ENCODE results near the gene FAT1.

DNA sequence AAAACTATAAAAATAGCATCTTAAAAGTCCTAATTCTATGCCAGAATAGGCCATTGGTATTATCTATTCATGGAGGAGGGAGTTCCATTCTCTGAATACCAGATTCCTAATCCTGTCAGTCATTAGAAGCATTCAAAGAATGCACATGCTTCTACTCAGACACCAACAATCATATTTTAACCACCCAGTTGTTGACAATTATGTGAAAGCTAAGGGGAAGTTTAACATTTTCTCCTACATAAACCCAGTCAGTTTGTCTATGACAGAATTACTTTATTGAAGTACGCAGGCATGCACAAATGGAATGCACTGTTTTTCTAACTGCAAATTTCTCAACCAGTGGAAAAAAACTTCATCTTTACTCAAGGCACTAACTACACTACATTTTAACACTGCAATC, 98.7 kb downstream of the FAT1 start:
- TF ChIP-seq, protein P1, sequence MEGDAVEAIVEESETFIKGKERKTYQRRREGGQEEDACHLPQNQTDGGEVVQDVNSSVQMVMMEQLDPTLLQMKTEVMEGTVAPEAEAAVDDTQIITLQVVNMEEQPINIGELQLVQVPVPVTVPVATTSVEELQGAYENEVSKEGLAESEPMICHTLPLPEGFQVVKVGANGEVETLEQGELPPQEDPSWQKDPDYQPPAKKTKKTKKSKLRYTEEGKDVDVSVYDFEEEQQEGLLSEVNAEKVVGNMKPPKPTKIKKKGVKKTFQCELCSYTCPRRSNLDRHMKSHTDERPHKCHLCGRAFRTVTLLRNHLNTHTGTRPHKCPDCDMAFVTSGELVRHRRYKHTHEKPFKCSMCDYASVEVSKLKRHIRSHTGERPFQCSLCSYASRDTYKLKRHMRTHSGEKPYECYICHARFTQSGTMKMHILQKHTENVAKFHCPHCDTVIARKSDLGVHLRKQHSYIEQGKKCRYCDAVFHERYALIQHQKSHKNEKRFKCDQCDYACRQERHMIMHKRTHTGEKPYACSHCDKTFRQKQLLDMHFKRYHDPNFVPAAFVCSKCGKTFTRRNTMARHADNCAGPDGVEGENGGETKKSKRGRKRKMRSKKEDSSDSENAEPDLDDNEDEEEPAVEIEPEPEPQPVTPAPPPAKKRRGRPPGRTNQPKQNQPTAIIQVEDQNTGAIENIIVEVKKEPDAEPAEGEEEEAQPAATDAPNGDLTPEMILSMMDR (IDR thresholded peaks at IDR 0.05): no peak
- no peak for TF ChIP-seq POLR2A (IDR thresholded peaks at IDR 0.05)
